ENCODE data around the gene TMEM87B.
A peak's percentile ranks its signal among the peaks of the same experiment; 100 is the strongest.
"Not testable (repeated sequence)": the region's sequence is repeated elsewhere in the genome, so short reads cannot be mapped to it uniquely, and the experiment has no call there.

The TMEM87B gene

DNA sequence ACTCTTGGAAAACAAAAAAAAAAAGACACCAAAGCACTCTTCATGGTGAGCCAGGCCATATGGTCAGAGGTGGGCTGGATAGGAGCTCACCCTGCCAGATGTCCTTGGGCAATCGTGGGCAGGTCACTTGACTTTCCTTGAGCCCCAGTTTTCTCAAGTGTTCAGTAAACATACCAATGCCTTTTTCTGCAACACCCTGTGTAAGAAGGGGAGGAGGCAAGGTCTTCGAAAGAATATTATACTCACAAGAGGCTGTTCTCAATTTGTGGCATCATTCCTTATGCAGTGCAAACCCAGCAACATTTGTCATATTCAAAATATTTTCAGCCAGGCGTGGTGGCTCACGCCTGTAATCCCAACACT lies 22.9 kb upstream of the TMEM87B start:
- H3K4me3 ChIP-seq (ENCODE audit: low read depth, low read length): no peak overlapping the region
- no peak for DNase-seq (ENCODE audit: low read depth)

DNA sequence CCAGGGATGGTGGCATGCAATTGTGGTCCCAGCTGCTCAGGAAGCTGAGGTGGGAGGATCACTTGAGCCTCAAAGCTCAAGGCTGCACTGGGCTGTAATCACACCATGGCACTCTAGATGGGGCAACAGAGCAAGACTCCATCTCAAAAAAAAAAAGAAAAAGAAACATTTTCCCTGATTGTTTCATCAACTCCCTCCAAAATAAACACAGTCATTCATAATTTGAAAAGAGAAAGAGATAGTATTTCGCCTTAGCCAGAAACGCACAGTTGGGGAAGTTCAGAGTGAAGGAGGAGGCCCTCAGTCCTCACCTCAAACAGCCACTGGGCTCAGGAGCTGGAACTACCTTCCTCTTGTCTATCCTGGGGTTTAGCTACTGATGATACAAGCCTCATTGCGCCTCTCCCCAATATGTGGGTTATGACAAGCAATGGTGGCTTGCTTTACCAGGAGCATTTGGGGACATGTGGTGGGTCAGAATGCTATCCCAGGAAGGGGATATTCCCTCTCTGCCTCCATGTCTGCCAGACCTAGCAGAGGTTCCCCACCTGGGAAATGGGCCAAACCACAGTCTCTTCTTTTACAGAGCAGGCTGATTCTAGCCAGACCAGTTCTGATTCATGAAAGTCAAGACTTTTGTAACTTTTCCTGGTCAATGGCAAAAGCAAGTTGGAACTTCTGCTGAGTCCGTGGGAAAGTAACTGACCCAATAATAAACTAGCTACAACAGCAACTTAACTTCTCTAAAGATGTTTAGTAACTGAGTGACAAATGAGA lies 22.2 kb upstream of the TMEM87B start:
- peak; percentile 41 for DNase-seq (ENCODE audit: low read depth)
- no peak overlapping the region for H3K4me3 ChIP-seq (ENCODE audit: low read depth, low read length)

DNA sequence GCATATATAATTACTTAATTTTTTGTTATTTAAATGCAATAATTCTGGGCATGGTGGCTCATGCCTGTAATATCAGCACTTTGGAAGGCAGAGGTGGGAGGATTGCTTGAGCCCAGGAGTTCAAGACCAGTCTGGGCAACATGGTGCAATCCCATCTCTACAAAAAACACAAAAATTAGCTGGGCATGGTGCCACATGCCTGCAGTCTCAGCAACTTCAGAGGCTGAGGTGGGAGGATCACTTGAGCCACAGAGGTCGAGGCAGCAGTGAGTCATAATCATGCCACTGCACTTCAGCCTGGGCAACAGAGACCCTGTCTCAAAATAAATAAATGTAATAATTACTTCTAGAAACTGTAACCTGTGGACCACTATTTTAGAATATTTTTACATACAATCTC lies 21.5 kb upstream of the TMEM87B start:
- no peak overlapping the region for H3K4me3 ChIP-seq (ENCODE audit: low read depth, low read length)
- no peak for DNase-seq (ENCODE audit: low read depth)

DNA sequence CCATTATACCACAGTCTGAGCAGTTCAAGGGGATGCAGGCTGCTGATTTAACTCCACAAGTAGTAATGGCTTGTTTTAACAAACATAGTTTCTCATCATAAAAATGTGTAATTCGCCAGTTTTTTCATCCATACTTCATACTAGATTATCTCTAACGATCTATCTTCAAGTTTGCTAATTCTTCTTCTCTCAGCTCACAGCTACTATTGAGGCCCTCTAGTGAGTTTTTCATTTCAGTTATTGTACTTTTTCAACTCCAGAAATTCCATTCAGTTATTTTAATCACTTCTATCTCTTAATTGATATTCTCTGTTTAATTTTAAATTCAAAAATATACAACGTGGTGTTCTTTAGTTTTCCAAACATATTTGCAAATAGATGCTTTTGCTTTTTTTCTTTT lies 20.1 kb upstream of the TMEM87B start:
- no peak overlapping the region for H3K4me3 ChIP-seq (ENCODE audit: low read depth, low read length)
- no peak for DNase-seq (ENCODE audit: low read depth)

DNA sequence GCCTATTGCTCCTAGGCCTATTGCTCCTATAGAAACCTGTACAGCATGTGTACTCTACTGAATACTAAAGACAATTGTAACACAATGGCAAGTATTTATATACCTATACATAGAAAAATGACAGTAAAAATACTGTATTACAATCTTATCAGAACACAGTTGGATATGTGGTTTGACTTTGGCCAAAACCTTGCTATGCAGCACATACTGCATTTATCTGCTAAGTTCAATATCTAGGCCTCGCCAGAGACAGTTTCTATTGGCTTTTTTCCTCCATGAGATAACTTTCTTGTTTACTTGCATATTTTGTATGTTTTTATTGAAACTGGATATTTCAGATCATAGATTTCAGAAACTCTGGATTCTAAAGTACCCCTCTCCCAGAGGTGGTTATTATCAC lies 19.3 kb upstream of the TMEM87B start:
- no peak for DNase-seq (ENCODE audit: low read depth)
- H3K4me3 ChIP-seq (ENCODE audit: low read depth, low read length): no peak overlapping the region

DNA sequence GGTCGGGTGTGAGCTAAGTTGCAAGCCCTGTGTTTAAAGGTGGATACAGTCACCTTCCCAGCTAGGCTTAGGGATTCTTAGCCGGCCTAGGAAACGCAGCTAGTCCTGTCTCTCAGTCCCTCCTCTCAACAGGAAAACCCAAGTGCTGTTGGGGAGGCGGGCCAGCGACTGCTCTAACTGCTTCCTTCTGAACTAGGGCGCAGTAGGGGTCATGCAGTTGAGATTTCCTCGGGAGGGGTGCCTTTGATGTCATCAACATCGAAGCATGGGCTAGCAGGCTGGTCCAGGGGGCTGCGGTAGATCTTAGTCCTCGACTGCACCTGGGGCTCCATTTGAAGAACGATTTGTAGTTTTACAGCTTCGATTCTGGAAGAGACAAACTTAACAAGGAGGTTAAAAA lies 15.5 kb upstream of the TMEM87B start:
- not testable (repeated sequence) for DNase-seq (ENCODE audit: low read depth)

DNA sequence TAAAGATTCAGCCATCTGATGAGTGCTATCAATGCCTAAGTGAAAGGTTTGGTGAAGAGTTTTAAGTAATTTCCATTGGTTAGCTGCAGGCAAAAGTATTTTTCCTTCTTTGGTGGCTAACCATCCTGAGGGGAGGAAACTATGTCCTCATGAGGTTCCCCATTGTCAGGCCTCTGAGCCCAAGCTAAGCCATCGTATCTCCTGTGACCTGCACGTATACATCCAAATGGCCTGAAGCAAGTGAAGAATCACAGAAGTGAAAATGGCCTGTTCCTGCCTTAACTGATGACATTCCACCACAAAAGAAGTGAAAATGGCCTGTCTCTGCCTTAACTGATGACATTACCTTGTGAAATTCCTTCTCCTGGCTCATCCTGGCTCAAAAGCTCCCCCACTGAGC lies 15.0 kb upstream of the TMEM87B start:
- not testable (repeated sequence) for H3K4me3 ChIP-seq (ENCODE audit: low read depth, low read length); DNase-seq (ENCODE audit: low read depth)

More for the DNA sequence above, 15.5 kb upstream of the TMEM87B start:
- H3K4me3 ChIP-seq (ENCODE audit: low read depth, low read length): not testable (repeated sequence)

DNA sequence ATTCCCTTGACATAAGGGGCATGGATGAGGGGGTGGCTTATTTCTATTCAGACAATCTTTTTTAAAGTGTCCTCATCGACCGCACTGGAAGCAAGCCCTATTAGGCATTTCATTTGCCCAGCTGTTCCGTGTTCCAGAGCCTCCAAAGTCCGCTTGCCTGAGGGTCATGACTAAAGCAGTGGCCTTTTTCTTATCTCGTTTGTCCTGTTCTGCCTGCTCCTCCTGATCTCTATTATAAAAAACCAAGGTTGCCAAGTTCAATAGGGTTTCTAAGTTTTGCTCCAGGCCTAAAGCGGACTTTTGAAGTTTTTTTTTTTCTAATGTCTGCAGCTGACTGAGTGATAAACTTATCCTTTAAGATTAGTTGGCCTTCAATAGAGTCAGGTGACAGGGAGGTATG lies 13.6 kb upstream of the TMEM87B start:
- not testable (repeated sequence) for H3K4me3 ChIP-seq (ENCODE audit: low read depth, low read length); DNase-seq (ENCODE audit: low read depth)

DNA sequence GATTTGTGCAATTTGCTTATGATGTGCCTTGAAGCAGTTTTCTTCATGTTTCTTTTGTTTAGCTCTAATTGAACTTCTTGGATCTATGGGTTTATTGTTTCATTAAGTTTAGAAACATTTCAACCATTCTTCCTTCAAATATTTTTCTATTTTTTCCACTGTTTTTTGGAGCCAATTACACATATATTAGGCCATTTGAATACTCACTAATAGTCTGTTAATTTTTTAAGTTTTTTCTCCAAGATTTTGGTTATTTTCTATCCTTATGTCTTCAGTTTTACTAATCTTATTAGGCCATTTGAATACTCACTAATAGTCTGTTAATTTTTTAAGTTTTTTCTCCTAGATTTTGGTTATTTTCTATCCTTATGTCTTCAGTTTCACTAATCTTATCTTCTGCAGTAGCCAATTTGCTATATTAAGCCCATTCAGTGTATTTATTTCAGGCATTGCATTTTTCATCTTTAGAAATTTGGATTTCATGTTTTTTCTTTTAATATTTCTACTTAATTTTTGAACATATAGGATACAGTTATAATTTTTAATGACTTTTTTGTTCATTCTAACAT lies 9.5 kb upstream of the TMEM87B start:
- DNase-seq (ENCODE audit: low read depth): no peak
- H3K4me3 ChIP-seq (ENCODE audit: low read depth, low read length): no peak overlapping the region

DNA sequence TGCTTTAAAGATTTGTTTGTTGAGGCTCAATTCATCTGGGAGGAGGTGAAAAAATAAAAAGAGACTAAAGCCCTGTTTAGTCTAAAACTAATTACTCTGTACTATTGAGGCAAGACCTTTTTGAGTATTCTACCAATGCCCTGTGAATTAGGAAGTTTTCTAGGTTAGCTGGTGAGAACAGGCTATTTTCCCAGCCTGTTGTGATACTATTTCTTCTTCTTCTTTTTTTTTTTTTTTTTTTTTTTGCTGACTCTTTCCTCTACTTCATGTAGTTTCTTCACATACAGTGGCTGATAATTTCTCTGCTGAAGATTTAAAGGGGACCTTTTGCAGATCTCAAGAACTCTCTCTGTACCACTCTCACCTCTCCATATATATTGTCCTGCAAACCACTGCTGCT lies 8.8 kb upstream of the TMEM87B start:
- H3K4me3 ChIP-seq (ENCODE audit: low read depth, low read length): no peak overlapping the region
- no peak for DNase-seq (ENCODE audit: low read depth)

DNA sequence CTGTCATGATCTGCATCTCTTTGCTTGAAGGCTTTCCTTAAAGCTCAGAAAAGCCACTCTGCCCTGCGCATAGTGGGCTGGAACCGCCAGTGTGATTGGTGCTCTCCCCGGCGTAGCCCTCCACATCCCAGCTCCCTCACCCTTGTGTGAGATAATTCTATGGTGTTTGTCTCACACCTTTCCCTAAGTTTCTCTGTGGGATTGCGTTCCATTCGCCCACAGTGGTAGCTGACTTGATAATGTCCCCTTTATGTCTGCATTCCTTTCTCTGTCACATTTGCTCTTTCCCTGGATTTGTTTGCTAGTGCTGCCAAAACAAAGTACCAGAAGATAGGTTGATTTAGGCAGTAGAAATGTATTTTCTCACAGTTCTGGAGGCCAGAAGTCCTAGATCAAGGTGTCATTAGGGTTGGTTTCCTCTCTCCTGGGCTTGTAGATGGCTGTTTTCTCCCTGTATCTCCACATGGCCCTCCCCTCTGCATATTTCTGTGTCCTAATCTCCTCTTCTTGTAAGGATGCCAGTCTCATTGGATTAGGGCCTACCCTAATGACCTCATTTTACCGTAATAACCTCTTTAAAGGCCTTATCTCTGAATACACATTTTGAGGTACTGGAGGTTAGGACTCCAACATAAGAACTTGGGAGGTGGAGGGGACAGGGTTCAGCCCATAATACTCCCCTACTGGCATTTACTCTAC lies 7.4 kb upstream of the TMEM87B start:
- no peak overlapping the region for H3K4me3 ChIP-seq (ENCODE audit: low read depth, low read length)

DNA sequence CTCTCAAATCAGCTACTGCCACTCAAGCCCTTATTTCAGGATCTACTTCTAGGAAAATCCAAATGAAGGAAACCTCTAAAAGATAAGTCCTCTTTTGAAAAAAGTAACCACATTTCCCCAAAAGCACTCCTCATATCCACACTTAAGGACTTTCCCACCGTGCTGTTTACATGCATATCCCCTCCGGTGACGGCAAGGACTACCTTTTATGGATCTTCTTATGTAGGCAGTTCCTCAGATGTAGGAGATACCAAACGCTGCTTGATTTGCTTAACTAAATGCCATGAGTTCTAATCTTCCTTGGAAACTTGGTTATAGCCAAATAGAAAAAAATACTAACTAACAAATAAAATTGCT lies 6.9 kb upstream of the TMEM87B start:
- no peak overlapping the region for H3K4me3 ChIP-seq (ENCODE audit: low read depth, low read length)
- no peak for DNase-seq (ENCODE audit: low read depth)

More for the DNA sequence above, 7.4 kb upstream of the TMEM87B start:
- DNase-seq (ENCODE audit: low read depth): no peak

DNA sequence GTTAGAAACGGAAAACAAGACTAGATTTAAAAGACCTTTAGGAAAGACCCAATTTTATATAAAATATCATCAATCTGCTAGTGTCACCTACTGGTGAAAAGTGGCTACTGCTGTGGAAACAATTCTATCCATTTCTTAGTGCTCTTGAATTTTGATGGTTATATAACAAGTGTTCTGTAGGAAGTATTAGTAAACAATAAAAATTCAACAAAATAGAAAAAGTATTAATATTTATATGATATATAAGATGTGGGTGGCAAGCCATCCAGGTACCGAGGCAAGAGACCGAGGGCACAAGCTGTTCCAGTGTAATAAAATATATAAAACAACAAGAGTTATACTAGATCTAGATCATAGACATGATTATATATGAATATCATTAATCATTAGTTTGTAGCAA lies 6.2 kb upstream of the TMEM87B start:
- DNase-seq (ENCODE audit: low read depth): no peak
- H3K4me3 ChIP-seq (ENCODE audit: low read depth, low read length): no peak overlapping the region

DNA sequence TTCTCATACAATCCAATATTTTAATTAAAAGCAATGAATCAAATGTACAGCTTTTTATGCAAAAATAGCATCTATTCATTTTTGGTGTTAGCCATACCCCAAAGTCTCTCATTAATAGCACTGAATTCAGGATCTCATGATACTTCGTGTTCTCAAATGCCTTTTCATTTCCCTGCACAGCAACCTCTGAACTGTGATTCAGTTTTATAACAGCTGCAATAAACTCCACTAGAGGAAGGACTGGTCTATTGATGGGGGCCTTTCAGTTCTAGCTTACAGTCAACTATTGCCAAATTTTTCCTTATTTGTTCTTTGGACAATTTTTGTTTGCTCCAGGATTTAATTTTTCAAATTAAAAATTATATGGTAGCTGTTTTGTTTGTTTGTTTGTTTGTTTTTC lies 4.8 kb upstream of the TMEM87B start:
- no peak for DNase-seq (ENCODE audit: low read depth)
- H3K4me3 ChIP-seq (ENCODE audit: low read depth, low read length): no peak overlapping the region

DNA sequence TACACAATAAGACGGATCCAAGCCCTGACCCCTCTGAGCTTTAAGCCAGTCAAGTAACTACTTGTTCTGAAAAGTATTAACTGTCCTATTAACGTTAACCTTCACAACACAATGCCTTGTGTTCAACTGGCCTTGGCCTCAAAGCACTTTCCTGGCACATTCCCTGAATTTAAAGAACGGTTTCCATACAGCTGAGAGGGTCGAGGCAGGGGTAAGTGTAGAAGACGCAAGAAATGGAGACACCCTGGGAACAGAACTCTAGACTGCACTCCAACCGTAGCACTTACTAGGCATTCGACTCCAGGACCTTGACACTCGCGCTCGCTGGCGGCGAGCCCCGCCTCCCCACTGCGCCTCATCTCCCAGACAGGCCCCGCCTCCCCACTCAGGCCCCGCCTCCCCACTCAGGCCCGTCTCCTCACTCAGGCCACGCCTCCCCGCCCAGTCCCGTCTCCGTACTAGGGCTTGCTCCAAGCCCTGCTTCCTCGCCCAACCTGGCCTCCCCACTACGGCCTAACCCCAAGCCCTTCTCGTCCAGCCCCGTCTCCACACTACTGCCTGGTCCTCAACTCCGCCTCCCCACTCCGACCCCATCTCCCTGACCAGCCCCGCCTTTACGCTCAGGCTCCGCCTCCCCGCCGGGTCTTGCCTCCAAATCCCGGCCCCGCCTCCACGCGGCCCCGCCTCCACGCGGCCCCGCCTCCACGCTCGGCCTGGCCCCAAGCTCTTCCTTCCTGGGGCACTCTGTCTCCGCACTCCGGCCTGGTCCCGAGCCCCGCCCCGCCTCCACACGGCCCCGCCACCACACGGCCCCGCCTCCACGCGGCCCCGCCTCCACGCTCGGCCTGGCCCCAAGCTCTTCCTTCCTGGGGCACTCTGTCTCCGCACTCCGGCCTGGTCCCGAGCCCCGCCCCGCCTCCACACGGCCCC lies 887 bp upstream of the TMEM87B start:
- peak overlapping the region; percentile 61 for H3K4me3 ChIP-seq (ENCODE audit: low read depth, low read length)
- peak; percentile 82 for DNase-seq (ENCODE audit: low read depth)

DNA sequence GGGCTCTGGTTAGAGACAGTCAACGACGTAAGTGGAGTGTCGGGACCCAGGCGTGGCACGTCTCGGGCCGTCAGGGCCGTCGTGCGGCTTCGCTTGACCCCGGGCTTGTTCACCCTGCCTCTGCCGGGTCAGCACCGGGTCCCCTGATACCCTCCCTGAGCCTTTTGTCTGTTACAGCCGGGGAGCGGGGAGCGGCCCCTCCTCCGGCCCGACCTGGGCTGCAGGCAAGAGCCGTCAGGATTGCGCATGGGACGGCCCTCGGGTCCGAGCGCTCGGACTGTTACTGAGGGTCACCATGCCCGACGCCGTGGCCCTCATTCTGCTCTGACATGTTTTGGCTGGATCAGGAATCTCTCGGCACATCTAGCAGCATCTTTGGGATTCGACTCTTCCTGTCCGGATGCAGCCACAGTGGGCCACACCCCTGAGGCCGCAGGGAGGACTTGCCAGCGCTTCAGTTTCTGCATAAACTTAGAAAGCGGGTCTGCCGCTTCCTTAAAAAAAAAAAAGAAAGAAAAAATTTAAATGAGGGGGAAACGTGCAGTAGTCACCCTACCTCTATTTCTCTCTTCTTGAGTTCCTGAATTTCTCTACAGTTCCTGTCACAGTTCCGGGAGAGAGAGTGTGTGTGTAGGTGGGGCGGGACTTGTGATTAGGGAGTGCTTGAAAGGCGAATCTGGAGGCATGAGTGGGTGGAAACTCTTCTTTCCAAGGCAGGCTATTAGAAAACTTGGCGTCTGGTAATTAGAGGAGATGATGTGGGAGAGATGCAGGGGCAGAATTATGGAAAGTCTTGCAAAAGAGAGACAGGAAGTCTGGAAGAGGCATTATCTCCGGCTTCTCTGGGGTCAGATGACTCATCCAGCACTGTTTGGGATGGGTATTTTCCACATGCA lies 909 bp downstream of the TMEM87B start:
- peak overlapping the region; percentile 88 for H3K4me3 ChIP-seq (ENCODE audit: low read depth, low read length)
- peak; percentile 88 for DNase-seq (ENCODE audit: low read depth)

DNA sequence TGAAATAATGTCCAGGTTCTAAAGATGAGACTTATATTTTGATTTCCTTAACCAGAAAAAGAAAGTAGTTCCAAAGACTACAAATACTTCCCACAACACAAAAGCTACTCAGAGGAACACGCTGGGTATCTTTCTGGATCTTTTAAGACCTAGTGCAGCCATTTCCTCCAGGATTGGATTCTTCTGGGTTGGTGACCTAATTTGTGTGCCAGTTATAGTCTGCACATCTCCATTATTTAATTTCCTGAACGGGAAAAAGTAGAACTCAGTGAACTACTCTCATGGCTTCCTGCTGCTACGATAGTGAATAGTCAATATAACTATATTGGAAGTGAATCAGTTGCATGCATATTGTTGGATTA lies 1.5 kb downstream of the TMEM87B start:
- peak overlapping the region; percentile 88 for H3K4me3 ChIP-seq (ENCODE audit: low read depth, low read length)
- no peak for DNase-seq (ENCODE audit: low read depth)

DNA sequence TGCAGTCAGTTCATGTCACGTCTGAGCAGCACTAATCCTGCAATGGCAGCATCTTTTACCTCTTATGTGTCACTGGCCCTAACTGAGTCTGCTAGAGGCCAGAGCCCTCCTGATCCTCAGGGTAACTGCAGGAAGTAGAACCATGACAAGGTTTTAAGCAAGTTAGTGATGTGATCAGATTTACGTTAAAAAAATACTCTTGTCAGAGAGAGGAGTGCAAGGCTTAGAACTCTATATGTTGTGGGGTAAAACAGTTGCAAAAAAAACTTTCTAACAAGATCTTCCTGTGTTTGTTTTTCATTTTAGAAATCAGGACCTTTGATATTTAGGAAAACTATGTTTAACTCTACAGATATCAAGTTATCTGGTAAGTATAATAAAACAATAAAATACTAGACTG lies 4.6 kb downstream of the TMEM87B start:
- H3K4me3 ChIP-seq (ENCODE audit: low read depth, low read length): no peak overlapping the region
- DNase-seq (ENCODE audit: low read depth): no peak

DNA sequence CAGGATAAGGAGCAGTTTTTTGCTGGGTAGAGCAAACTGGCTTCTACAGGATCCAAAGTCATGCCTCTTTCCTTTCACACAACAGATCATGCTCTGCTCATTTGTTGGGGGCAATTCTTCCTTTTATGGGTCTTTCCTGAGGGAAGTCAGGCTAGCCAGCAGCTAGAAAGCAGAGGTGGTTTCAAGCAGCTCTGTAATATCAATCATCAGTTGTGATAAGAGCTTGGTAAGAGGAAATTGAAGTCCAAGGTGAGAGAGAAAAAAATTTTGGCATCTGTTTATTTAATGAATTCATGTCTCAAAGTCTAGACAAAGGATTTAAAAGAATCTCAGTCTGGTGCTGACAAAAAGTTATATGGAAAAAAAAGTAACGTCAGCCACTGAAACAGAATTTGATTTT lies 6.2 kb downstream of the TMEM87B start:
- no peak for DNase-seq (ENCODE audit: low read depth)
- H3K4me3 ChIP-seq (ENCODE audit: low read depth, low read length): no peak overlapping the region
